ENCODE measurements around the gene MAG. TPM values are rescaled to one million over a fixed set of nuclear protein-coding genes. Genes with fewer than 3 reads are reported as not detected.

MAG gene
- total RNA-seq, 1 experiment from 2014 or later = 0.46 TPM

DNA sequence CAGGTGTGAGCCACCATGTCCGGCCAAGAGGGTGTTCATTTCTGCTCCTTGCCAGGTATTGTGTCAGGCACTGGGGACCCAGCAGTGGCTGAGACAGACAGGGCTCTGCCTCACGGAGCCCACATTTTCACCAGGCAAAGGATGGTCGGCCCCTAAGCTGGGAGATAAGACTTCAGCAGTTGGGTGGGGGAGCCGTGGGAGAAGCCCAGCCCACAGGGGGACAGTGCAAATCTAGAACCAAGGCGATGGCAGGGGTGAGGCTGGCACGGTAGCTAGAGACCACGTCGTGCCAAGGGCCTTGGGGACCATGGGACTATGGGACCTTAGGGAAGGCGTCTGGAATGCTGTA lies 34.9 kb upstream of the MAG start:
- Mint-ChIP-seq H3K27me3 (ENCODE audit: low read depth) (no peaks in the 10 kb centered on the region), H3K9me3 (no peaks in the 10 kb centered on the region), H3K4me3 (no peak overlapping the region), H3K27ac (no peak overlapping the region), H3K4me1 (peaks cover 10% of the 10 kb centered on the region), H3K36me3 (peaks cover 48% of the 10 kb centered on the region)
- ChIA-PET POLR2A (interaction anchor here (0.6 to 1.0 kb wide), 3 partner anchors 105 to 507 kb away, joined by 3 read pairs; no protein-coding TSS in a partner anchor), CTCF (interaction anchor here (0.9 to 2.4 kb wide), 2 partner anchors 115 to 238 kb away, joined by 4 to 6 read pairs; no protein-coding TSS in a partner anchor)
- TF ChIP-seq ZNF219 (CRISPR knock-in tag; IDR thresholded peaks at IDR 0.05; ENCODE audit: borderline replicate concordance) (no peak), NR3C1 (CRISPR knock-in tag; conservative IDR thresholded peaks at IDR 0.05; ENCODE audit: low read depth) (no peak), ZSCAN18 (CRISPR knock-in tag; IDR thresholded peaks at IDR 0.05) (no peak), SP1 (CRISPR knock-in tag; conservative IDR thresholded peaks at IDR 0.05) (no peak), STAT6 (CRISPR knock-in tag; conservative IDR thresholded peaks at IDR 0.05; ENCODE audit: low read depth) (no peak), TP53 (CRISPR knock-in tag; IDR thresholded peaks at IDR 0.05) (no peak), EMX1 (CRISPR knock-in tag; IDR thresholded peaks at IDR 0.05) (no peak)
- DNase-seq (ENCODE audit: low spot score) (peak; percentile 5), ATAC-seq (no peak)

DNA sequence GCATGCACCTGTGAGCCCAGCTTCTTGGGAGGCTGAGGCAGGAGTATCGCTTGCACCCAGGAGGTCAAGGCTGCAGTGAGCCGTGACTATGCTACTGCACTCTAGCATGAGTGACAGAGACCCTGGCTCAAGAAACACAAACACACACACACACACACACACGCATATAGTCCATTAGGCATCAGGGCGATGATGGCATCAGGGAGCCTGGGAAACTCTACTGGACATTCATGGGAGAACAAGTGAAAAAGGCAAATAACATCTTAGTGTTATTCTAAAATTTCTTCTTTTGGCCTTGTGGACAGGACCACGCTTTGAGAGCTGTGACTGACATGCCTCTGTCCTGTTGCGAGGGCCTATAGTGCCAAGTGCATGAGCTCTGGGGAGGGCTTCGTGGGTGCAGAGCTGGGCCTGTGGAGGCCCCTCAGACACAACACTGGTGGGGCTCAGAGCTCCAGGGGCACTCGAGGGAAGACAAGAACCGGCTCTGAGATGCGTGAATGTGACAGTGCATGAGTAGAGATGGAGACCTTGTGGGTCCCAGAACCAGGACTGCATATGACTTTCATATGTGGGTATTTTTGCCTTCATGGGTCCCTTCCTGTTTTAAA lies 31.2 kb upstream of the MAG start:
- no peaks in the 10 kb centered on the region for H3K9me3 Mint-ChIP-seq
- no peak for ATAC-seq
- peak overlapping the region; percentile 63; the same call in 1 of the 2 replicates for H3K27ac Mint-ChIP-seq
- H3K36me3 Mint-ChIP-seq = peaks cover 29% of the 10 kb centered on the region
- TF ChIP-seq ZNF219 (CRISPR knock-in tag; IDR thresholded peaks at IDR 0.05; ENCODE audit: borderline replicate concordance) (no peak), ATF3 (CRISPR knock-in tag; conservative IDR thresholded peaks at IDR 0.05) (no peak), CREM (CRISPR knock-in tag; IDR thresholded peaks at IDR 0.05) (no peak), KAT7 (CRISPR knock-in tag; IDR thresholded peaks at IDR 0.05; ENCODE audit: borderline replicate concordance) (no peak), NR2C2 (CRISPR knock-in tag; IDR thresholded peaks at IDR 0.05) (no peak)
- H3K4me3 Mint-ChIP-seq = no peak overlapping the region
- peak; percentile 0 for DNase-seq (ENCODE audit: low spot score)
- POLR2A ChIA-PET = interaction anchor here (1.0 kb wide), 1 partner anchor 9 kb away, joined by 3 read pairs; no protein-coding TSS in a partner anchor
- CTCF ChIA-PET = interaction anchor here (0.6 to 1.3 kb wide), 3 partner anchors 9 to 118 kb away, joined by 3 to 4 read pairs (median 4); partner anchors contain the start of gene FXYD7
- no peaks in the 10 kb centered on the region for H3K27me3 Mint-ChIP-seq (ENCODE audit: low read depth)
- peaks cover 7% of the 10 kb centered on the region; the same call in 1 of the 2 replicates for H3K4me1 Mint-ChIP-seq

- ChIA-PET CTCF (interaction anchor here (0.6 to 2.0 kb wide), 4 partner anchors 8 to 195 kb away, joined by 3 to 4 read pairs (median 4); partner anchors contain the start of genes FAM187B and FXYD7), POLR2A (interaction anchor here (1.0 kb wide), 1 partner anchor 8 kb away, joined by 3 read pairs; no protein-coding TSS in a partner anchor)
- no peak for ATAC-seq
- Mint-ChIP-seq H3K27me3 (ENCODE audit: low read depth) (no peaks in the 10 kb centered on the region), H3K36me3 (peaks cover 30% of the 10 kb centered on the region), H3K27ac (no peak overlapping the region; the same call in 1 of the 2 replicates), H3K9me3 (no peaks in the 10 kb centered on the region), H3K4me3 (no peak overlapping the region), H3K4me1 (peaks cover 8% of the 10 kb centered on the region)
- peak; percentile 3 for DNase-seq (ENCODE audit: low spot score)
- no peak for TF ChIP-seq ZNF138 (CRISPR knock-in tag; conservative IDR thresholded peaks at IDR 0.05)
- TF ChIP-seq TP53 (CRISPR knock-in tag; IDR thresholded peaks at IDR 0.05) = no peak
- no peak for TF ChIP-seq CBFB (CRISPR knock-in tag; IDR thresholded peaks at IDR 0.05; ENCODE audit: low read depth)
- no peak for TF ChIP-seq JAZF1 (CRISPR knock-in tag; IDR thresholded peaks at IDR 0.05)
- no peak for TF ChIP-seq FOXK1 (CRISPR knock-in tag; IDR thresholded peaks at IDR 0.05)
- no peak for TF ChIP-seq ZNF671 (CRISPR knock-in tag; IDR thresholded peaks at IDR 0.05)
- TF ChIP-seq, protein P1, sequence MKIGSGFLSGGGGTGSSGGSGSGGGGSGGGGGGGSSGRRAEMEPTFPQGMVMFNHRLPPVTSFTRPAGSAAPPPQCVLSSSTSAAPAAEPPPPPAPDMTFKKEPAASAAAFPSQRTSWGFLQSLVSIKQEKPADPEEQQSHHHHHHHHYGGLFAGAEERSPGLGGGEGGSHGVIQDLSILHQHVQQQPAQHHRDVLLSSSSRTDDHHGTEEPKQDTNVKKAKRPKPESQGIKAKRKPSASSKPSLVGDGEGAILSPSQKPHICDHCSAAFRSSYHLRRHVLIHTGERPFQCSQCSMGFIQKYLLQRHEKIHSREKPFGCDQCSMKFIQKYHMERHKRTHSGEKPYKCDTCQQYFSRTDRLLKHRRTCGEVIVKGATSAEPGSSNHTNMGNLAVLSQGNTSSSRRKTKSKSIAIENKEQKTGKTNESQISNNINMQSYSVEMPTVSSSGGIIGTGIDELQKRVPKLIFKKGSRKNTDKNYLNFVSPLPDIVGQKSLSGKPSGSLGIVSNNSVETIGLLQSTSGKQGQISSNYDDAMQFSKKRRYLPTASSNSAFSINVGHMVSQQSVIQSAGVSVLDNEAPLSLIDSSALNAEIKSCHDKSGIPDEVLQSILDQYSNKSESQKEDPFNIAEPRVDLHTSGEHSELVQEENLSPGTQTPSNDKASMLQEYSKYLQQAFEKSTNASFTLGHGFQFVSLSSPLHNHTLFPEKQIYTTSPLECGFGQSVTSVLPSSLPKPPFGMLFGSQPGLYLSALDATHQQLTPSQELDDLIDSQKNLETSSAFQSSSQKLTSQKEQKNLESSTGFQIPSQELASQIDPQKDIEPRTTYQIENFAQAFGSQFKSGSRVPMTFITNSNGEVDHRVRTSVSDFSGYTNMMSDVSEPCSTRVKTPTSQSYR (CRISPR knock-in tag; IDR thresholded peaks at IDR 0.05) = no peak
- TF ChIP-seq, protein P2, sequence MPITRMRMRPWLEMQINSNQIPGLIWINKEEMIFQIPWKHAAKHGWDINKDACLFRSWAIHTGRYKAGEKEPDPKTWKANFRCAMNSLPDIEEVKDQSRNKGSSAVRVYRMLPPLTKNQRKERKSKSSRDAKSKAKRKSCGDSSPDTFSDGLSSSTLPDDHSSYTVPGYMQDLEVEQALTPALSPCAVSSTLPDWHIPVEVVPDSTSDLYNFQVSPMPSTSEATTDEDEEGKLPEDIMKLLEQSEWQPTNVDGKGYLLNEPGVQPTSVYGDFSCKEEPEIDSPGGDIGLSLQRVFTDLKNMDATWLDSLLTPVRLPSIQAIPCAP (CRISPR knock-in tag; IDR thresholded peaks at IDR 0.05) = no peak
- TF ChIP-seq, protein P3, sequence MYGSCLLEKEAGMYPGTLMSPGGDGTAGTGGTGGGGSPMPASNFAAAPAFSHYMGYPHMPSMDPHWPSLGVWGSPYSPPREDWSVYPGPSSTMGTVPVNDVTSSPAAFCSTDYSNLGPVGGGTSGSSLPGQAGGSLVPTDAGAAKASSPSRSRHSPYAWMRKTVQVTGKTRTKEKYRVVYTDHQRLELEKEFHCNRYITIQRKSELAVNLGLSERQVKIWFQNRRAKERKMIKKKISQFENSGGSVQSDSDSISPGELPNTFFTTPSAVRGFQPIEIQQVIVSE (CRISPR knock-in tag; IDR thresholded peaks at IDR 0.05; ENCODE audit: borderline replicate concordance) = no peak
- no peak for TF ChIP-seq NR1H2 (CRISPR knock-in tag; IDR thresholded peaks at IDR 0.05)
Observed at GRCh38 chr19:35261356-35262100, 30.4 kb upstream of the MAG start.
